ENCODE data around the gene LCE5A.
"Not testable (repeated sequence)": the region's sequence is repeated elsewhere in the genome, so short reads cannot be mapped to it uniquely, and the experiment has no call there.

The LCE5A gene

DNA sequence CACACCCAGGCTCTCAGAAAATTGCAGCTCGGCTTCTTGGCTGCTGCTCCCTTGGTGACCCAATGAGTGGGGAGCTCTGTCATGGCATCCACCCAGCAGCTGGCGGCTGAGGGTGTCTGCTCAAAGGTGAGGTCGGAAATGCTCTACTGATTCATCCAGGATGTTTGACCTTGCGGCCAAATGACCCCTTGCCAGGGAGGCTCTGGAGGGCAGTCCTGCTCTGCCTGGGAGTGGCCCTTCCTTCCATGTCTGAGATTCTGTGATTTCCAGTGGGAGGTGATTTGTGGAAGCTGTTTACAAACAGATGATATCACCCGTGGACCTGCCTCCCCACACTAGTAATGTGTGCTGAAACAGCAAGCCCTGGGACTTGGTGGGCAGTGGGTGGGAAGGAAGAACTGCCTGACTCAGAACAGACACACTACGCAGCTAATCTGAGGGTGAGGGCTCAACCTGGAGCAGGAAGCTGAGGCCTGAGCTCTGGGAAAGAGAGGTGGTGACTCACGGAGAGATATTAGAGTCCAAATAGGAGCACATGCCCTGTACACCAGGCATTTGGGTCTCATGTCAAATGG lies 6.7 kb downstream of the LCE5A start:
- peak; percentile 54 to 71 (median 66) for DNase-seq

GRCh38 chr1:152519851-152520250 lies 9.2 kb downstream of the LCE5A start:
- DNase-seq, result peak; percentile 54 to 64 (median 57)

DNA sequence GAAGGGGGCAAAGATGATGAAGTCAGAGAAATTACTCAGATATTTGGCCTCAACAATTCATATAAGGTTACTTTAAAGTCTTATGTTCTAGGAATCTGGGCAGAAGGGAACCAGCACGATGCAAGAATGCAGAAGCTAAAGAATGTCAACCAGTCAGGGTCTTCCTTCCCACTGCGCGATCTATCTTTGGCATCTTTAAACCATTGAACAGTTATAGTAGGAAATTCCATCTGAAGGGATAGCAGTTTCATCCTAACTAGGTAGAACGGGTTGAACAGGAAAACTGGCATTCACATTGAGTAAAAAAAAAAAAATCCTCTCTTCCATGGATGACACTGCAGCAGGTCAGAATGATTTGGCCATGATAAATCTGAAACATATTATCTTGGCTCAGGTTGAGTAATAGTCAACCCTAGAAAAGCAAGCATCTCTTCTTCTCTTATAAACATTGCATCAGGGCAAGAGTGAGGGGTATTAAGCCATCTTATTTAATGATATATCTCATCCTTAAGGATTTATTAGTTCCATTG lies 10.0 kb downstream of the LCE5A start:
- DNase-seq, result peak in 1 of 3 donors; percentile 3

DNA sequence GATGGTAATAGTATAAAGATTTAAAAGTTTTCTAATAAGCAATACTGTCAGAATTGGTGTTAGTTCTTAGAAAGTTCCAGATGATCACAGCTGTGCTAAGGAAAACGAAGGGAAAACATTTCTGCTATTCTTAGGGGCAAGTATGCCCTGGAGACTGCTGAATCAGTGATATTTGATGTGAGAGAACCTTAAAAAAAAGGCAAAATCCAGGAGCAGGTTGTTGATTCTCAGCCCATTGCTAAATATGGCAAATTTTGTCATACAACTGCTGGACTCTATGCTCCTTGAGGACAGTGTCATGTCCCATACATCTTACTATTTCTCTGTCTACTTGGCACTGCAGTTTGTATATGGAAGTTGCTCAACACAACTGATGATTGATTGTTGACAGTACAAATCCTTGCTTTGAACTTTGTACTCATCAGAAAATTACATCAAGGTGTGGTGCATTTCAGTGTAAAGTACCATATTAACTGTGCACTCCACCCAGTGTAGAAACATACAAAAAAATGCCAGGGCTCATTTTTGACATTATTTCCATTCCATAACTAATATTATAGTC lies 14.6 kb downstream of the LCE5A start:
- no peak for DNase-seq

- peak; percentile 66 to 76 (median 75) for DNase-seq
These were observed 22.8 kb downstream of the LCE5A start for GRCh38 chr1:152533327-152533938.

DNA sequence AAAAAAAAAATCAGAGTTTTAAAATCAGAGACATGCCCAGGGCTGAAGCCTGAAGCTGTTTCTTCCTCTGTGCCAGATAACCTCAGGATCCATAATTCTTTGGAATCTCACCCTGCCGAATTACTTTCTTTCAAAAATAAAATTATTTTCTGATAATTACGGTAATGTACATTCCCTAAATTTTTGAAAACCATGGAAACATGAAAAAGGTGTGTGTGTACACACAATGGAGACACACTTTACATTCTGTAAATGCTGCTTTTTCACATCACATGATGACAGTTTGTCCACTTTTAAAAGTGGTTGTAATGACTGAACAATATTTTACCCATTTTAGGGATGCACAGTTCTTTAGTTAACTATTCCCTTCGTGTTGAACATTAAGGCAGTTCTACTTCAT lies 25.2 kb downstream of the LCE5A start:
- no peak for DNase-seq

- DNase-seq, result no peak
These were observed 26.9 kb downstream of the LCE5A start for GRCh38 chr1:152537496-152537895.

- no peak for DNase-seq
These were observed 29.3 kb downstream of the LCE5A start for GRCh38 chr1:152539901-152540300.

GRCh38 chr1:152543820-152544219 lies 33.2 kb downstream of the LCE5A start:
- peak in 2 of 3 donors; percentile 19 to 28 for DNase-seq

- peak in 1 of 3 donors; percentile 4 for DNase-seq
These were observed 36.1 kb downstream of the LCE5A start for GRCh38 chr1:152546704-152547103.

DNA sequence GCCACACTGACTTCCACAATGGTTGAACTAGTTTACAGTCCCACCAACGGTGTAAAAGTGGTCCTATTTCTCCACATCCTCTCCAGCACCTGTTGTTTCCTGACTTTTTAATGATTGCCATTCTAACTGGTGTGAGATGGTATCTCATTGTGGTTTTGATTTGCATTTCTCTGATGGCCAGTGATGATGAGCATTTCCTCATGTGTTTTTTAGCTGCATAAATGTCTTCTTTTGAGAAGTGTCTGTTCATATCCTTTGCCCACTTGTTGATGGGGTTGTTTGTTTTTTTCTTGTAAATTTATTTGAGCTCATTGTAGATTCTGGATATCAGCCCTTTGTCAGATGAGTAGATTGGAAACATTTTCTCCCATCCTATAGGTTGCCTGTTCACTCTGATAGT lies 37.8 kb downstream of the LCE5A start:
- not testable (repeated sequence) for DNase-seq

Data from suppressor macrophage treated with lipopolysaccharide for 1 hour (primary cell).